ENCODE measurements around the gene ALKBH8.
"Not testable (repeated sequence)": the region's sequence is repeated elsewhere in the genome, so short reads cannot be mapped to it uniquely, and the experiment has no call there.

ALKBH8 gene

DNA sequence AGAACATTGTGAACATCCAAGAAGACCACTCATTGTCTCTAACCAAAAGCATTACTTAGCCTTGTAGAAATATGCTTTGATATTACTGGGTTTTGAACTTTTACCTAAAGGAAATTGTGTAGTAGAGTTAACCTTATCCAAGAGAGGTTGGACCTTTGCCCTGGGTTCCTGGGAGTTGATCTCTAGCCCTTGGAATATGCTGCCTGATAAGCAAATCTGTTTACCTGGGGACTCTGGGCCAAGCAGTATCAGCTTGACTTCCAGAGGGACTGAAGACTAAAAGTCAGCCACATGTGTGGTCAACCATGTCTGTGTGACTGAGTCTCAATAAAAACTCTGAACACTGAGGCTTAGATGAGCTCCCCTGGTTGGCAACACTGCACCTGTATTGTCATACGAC, 63.8 kb downstream of the ALKBH8 start:
- DNase-seq: no peak

DNA sequence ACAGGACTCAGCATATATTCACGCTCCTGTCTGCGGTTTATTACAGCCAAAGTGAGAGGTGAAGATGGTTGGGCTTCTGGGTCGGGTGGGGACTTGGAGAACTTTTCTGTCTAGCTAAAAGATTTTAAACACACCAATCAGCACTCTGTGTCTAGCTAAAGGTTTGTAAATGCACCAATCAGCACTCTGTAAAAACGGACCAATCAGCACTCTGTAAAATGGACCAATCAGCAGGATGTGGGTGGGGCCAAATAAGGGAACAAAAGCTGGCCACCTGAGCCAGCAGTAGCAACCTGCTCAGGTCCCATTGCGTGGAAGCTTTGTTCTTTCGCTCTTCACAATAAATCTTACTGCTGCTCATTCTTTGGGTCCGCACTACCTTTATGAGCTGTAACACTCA, 68.2 kb downstream of the ALKBH8 start:
- DNase-seq: not testable (repeated sequence)

GRCh38 chr11:107496011-107496410, 69.5 kb downstream of the ALKBH8 start:
- no peak for DNase-seq

DNA sequence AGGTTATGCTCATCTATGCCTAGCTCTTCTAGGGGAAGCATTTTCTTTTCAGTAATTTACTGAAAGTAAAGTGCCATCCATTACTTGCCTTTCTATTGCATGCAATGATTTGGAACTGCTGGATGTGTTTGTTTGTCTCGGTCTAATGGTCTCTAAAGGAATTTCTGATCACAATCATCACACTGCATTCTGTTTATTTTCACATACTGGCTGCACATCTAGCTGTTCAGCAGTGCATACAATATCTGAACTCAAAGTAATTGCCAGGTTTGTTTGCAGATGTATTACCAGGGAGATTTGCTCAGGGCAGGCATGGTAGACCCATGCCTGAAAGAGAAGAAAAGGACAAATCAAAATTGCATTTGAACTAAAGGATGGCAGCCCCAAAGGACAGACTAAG, 71.5 kb downstream of the ALKBH8 start:
- DNase-seq: no peak

GRCh38 chr11:107493117-107493516, 72.4 kb downstream of the ALKBH8 start:
- no peak for DNase-seq

DNA sequence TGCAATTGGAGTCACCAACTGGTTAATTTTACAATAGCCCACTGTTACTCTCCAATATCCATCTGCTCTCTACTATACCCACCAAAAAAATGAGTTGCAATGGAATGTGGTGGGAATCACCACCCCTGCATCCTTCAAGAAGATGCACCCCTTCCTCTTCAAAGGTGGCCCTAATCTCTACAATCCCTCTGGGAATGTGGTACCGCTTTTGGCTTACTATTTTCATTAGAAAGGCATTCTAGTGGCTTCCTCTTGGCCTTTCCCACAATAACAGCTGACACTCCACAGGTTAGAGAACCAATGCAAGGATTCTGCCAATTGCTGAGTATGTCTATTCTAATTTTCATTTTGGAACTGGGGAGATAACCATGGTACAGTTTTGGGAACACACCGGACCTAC, 74.7 kb downstream of the ALKBH8 start:
- DNase-seq: no peak

GRCh38 chr11:107482234-107482633, 83.3 kb downstream of the ALKBH8 start:
- no peak for DNase-seq

- DNase-seq: no peak
Observed at GRCh38 chr11:107478922-107479321, 86.6 kb downstream of the ALKBH8 start.

GRCh38 chr11:107477820-107478219, 87.7 kb downstream of the ALKBH8 start:
- no peak for DNase-seq

DNA sequence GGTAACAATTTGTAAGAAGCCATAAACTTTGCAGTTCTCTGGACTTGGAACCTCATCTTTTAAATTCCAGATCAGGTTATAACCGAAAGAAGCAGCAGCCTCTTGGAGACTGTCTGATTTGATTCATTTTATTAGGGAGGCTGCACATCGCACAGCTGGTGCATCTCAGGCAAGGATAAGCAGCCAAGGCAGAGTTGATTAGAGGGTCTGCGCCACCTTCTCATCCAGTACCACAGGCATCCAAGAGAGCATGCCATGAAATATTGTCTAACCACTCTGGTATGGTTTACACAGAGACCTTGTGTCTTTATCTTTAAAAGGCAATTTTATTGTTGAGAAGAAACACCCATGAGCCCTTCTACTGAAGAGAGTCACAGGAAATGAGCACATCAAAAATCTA, 91.7 kb downstream of the ALKBH8 start:
- no peak for DNase-seq

DNA sequence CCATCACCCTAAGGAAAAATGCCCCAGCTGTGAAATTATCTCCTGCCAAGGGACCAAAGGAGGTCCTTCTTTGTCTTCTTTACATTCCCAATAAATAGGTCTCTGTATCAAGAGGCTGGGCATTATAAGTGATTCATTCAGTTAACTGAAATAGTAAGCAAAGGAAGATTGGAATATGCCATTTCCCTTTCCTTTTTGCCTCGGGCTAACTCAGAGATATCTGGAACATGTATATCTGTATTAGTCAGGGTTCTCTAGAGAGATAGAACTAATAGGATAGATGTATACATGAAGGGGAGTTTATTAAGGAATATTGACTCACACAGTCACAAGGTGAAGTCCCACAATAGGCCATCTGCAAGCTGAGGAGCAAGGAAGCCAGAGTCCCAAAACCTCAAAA, 92.6 kb downstream of the ALKBH8 start:
- no peak for DNase-seq

DNA sequence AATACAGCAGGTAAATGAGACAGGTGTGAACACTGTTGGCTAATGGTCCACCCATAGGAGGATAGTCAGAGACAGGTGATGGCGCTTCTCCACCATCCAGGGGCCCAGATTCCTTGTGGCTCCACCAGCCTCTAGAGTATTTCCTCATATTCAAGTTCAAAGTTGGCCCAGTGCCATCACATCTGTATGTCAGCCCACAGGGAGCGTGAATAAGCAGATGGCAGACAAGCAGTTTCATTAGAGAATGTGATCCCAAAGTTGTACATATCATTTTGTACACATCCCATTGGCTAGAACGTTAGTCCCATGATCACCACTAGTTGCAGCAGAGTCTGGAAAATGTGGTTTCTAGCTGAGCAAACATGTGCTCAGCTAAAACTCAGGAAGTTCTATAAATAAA, 96.9 kb downstream of the ALKBH8 start:
- DNase-seq: no peak

DNA sequence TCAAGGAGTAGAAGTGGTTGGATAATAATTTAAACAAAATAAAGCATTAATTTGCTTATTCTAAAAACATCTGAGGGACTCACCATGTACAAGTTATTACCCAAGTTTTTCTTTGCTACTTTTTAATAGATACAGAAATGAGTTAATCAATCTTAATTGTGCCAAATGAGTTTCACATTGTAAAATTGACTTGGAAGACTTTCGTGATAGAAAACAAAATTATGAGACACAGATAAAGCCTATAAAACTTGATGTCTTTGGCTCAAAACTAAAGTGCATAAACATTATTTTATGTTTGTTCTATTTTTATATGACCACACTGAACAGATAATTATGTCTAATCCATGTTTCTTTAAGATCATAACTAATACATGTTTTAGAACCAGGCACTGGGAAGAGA, 97.8 kb downstream of the ALKBH8 start:
- no peak for DNase-seq

DNA sequence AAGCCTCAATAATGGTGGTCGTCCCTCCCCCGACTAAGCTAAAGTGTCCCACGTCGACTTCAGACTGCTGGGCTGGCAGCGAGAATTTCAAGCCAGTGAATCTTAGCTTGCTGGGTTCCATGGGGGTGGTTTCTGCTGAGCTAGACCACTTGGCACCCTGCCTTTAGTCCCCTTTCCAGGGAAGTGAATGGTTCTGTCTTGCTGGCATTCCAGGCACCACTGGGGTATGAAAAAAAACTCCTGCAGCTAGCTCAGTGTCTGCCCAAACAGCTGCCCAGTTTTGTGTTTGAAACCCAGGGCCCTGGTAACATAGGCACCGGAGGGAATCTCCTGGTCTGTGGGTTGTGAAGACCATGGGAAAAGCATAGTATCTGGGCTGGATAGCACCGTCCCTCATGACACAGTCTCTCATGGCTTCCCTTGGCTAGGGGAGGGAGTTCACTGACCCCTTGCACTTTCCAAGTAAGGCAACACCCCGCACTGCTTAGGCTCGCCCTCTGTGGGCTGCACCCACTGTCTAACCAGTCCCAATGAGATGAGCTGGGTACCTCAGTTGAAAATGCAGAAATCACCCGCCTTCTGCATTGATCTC, 99.2 kb downstream of the ALKBH8 start:
- not testable (repeated sequence) for DNase-seq

DNA sequence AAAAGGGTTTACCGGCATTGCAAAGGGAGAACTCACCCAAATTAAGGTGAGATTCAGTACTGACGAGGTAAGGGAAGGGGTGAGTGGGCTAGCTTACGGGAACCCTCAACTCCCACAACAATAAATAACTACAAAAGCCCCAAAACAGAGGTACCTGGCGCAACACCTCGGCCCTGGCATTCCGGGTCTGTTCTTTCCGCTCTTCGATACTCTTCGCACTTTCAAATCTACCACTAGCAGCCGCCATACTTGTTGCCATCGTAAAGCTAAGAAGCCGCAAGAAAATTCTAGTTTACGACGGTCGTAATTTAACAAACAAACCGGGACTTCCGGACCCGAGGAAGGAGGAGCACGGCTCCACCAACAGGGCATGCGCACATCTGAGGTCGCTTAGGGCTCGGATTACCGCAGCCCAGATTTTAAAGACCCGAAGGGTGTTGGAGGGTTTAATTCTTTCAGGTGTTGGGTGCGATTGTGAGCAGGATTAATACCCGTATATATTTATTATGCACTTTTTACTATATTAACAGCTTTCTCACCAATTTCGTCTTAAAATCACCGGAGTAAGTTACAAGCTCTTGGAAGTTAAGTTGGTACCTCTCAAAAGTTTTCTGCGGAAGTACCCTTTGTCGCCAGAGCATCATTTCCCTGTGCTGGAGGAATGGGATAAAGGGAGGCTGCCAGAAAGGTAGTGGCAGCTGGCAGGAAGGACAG, 107.8 kb downstream of the ALKBH8 start, which contains the start of gene CWF19L2:
Gene CWF19L2, minus strand, starts transcription at position 268 of the 714 bp plus-strand sequence. Its CDS starts 9 bp downstream, at position 259.
- peak; percentile 97 for DNase-seq

DNA sequence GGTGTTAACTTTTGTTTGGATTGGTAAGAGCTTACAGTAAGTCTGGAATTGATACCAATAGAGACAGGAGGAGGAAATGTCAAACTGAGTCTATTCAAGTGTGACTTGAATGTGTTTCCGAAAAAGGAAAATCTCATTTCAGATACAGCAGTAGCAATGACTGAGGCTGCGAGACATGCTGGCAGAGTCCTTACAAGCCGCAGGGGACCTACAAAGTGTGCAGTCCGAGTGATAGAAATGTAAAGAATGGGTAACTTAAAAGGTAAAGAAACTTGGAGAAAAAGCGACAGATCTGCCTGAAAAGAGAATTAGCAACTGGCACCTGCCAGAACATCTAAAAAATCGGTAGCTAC, 108.4 kb downstream of the ALKBH8 start:
- no peak for DNase-seq

DNA sequence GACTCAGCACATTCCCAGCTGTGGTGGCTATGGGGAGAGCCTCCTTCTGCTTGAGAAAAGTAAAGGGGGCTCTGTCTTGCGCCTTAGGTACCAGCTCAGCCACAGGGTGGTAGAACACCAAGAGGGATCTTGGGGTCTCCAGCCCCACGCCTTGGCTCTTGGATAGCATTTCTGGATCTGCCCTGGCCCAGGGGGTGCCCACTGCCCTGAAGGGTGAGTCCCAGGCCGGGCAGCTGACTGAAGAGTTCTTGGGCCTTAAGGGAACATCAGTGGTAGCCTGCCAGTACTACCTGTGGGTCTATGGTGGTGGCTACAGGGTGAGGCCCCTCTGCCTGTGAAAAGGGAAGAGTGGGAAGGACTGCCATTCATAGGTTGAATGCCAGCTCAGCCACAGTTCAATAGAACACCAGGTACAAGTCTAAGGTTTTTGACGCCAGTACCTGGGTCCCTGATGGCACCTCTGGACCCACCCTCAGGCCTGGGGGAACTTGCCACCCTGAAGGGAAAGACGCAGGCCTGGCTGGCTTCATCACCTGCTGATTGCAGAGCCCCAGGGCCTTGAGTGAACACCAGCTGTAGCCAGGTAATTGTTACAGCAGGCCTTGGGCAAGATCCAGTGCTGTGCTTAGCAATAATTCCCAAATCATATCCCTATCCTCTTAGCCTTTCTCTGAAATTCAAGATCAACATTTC, 111.8 kb downstream of the ALKBH8 start:
- no peak for DNase-seq

Data from NCI-H774 (cell line).